HG02759 (cell line): ENCODE data around the gene PLEKHG4B.
"Not testable (repeated sequence)": the region's sequence is repeated elsewhere in the genome, so short reads cannot be mapped to it uniquely, and the experiment has no call there.

Experiments
- ATAC-seq: cut with Tn5 transposase; IDR thresholded peaks from one replicate; pipeline ENCODE4 v1.9.1; 2021; ENCODE audit warnings: mild to moderate bottlenecking, moderate library complexity; ENCODE audit not compliant: unreplicated experiment

The PLEKHG4B gene

GRCh38 chr5:196350-196749 is 104.4 kb downstream of the PLEKHG4B start:
- ATAC-seq = no peak

- not testable (repeated sequence) for ATAC-seq
Measured at GRCh38 chr5:197031-197430, 105.1 kb downstream of the PLEKHG4B start.

DNA sequence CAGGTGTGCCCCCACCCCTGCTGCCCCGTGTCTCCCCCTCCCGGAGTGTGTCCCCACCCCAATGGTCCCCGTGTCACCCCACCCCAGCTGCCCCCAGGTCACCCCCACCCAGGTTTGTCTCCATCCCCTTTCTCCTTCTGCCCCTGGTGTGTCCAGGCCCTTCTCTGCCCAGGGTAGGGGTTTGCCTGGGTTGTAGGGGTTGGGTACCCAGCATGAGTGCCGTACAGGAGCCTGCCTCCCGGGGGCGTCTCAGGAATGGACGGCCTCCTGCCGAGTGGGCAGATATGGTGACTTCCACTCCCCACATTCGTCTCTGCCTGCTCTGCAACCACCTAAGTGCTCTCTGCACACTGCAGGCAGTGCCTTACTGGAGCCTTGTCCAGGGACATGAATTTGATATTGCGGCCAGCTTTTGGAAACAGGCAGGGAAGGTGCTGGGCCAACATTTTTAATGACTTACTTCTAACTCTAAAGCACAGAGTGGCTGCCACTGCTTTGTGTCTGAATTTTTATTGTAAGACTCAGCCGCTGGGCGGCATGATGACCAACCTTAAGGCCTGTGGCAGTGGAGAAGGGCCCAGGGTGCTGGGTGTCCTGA is 106.0 kb downstream of the PLEKHG4B start:
- no peak for ATAC-seq

DNA sequence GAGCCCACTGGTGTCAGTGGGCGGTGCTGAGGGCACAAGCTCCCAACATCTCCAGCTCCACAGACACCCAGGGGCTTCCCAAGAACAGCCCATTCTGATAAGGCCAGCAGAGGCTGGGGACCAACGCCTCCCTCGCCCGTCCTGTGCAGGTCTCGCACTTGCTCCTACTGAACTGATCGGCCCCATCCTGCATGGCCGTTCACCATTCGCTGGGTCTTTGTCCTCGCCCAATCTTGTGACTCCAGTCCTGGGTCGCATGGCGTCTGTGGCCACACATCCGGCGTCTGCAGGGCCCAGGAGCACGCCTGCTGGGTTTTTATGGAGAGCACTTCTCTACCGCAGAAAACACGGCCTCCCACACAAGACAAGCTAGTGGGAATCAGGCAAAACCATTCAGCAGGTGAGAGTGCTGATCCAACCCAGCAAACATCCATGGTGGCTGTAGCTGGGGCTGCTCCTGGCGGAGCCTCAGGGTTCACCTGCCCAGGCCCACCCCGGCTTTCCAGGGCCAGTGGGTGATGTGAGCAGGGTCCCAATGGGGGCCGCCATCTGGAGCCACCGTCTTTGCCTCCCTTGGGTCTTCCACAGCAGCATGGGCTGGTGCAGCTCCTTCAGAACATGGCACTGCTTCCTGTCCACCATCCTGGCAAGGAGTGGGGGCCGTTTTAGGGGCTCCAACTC is 106.7 kb downstream of the PLEKHG4B start:
- ATAC-seq = no peak

GRCh38 chr5:199197-199949 is 107.4 kb downstream of the PLEKHG4B start:
- no peak for ATAC-seq

DNA sequence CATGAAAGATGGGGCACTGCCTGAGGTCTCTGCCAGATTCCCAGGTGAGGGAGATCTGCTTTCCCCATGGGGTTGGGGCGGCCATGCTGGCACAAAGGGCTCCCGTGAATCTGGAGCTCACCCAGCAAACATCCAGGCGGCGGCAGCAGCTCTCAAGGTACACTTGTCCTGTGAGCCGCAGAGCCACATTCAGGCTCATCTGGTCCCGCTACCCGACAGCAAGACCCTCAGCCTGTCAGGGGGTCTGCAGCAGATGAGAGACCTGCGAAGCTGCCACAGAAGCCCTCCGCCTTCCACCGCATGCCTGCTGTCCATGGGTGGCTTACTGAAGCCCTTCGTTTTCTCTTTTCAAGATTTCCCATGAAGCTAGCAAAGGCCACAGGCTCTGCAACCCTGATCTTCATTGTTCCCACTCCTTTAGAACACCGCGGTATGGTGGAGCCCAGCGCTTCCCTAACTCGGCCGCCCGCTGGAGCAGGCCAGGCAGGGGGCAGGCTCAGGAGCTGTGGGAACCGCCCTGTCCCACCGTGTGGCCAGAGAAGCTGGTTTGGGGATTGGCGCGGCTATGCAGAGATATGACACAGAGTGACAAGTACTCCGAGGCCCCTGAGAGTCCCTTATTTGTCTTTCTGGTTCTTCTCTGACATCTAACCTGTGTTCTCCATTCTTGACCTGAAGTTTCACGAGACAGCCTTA is 108.1 kb downstream of the PLEKHG4B start:
- ATAC-seq = no peak

GRCh38 chr5:200985-201384 is 109.0 kb downstream of the PLEKHG4B start:
- ATAC-seq = no peak

GRCh38 chr5:201672-202071 is 109.7 kb downstream of the PLEKHG4B start:
- ATAC-seq = no peak

DNA sequence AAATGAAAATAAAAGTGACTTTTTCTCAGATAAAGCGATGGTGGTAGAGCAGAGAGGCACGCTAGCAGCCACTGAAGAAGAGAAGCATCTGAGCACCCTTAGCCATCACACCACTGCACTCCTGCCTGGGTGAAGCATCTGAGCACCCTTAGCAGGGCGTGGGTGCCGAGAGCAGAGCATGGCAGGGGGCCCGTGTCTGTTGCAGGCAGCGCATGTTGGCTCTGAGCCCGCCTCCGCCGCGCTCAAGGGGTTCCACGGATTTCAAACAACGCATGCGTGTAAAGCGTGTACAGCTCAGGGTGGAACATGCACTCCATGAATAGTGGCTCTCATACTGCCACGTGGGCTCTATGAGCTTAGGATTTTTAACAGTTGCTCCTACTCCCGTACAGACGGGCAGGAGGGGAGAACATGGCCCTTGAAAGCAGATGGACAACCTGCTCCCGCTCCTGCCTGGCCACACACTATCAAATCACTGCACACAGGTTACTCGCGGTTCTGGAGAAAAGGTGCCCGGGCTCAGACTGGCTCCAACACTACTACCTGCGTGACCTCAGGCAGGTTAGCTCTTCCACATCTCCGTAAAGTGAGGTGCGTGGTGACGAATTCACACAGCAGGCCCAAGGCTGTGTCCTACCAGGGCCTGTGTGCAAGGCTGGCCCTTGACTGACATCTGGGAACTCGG is 111.4 kb downstream of the PLEKHG4B start:
- no peak for ATAC-seq

DNA sequence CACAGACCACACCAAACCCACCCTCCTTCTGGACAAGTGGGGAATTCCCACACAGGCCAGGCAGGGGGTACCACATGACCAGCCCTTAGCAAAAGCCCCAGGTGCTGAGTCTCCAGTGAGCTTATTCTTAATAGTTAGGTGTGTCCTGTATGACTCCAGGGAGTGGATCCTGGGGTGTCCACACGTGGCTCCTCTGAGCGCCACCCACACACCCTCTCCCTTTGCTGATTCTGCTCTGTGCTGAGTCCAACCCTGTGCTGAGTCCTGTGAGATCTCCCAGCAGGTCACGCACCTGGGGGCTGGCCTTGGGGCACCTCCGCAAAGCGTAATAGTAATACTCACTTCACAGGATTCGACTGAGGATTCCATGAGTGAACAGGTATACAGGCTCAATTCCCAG is 112.0 kb downstream of the PLEKHG4B start:
- ATAC-seq = no peak

GRCh38 chr5:204462-204861 is 112.5 kb downstream of the PLEKHG4B start:
- no peak for ATAC-seq

GRCh38 chr5:204966-205670 is 113.2 kb downstream of the PLEKHG4B start:
- ATAC-seq = no peak

GRCh38 chr5:206406-206805 is 114.4 kb downstream of the PLEKHG4B start:
- no peak for ATAC-seq

- no peak for ATAC-seq
Measured at GRCh38 chr5:206927-207536, 115.1 kb downstream of the PLEKHG4B start.

- no peak for ATAC-seq
Measured at GRCh38 chr5:207599-207998, 115.6 kb downstream of the PLEKHG4B start.

GRCh38 chr5:208449-209114 is 116.6 kb downstream of the PLEKHG4B start:
- no peak for ATAC-seq

GRCh38 chr5:213803-214395 is 121.9 kb downstream of the PLEKHG4B start:
- no peak for ATAC-seq

DNA sequence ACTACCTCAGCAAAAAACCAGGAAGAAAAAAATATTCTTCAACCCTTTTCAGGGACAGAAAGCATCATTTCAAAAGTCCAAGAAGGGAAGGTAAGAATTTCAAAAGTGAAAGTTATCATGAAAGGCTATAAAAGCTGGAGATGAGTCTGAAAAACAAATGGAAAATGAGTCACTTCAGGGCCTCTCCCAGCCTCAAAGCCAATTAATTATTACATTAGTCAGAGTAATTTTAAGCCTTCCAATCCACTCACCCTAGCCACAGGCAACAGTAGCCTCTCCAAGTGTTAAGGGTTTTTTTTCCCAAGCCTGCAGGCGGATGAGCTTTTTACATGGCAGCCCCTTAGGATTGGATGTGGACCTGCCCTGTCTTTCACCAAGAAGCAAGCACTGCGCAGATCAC is 123.3 kb downstream of the PLEKHG4B start:
- not testable (repeated sequence) for ATAC-seq

DNA sequence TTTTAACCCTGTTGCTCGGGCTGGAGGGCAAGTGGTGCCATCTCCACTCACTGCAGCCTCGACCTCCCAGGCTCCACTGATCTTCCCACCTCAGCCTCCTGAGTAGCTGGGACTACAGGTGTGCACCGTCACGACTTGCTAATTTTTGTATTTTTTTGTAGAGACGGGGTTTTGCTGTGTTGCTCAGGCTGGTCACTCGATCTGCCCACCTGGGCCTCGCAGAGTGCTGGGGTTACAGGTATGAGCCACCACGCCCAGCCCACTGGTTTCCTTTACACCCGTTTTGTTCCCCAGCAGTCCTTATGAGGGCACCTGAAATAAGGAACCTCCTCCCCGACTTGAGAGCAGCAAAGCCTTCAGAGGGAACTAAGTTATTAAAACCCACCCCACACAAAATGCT is 124.1 kb downstream of the PLEKHG4B start:
- not testable (repeated sequence) for ATAC-seq
